ENCODE measurements around the gene OR8D2. TPM values are rescaled to one million over a fixed set of nuclear protein-coding genes. Genes with fewer than 3 reads are reported as not detected.

The OR8D2 gene
- total RNA-seq, 1 donor from 2014 or later: not detected

DNA sequence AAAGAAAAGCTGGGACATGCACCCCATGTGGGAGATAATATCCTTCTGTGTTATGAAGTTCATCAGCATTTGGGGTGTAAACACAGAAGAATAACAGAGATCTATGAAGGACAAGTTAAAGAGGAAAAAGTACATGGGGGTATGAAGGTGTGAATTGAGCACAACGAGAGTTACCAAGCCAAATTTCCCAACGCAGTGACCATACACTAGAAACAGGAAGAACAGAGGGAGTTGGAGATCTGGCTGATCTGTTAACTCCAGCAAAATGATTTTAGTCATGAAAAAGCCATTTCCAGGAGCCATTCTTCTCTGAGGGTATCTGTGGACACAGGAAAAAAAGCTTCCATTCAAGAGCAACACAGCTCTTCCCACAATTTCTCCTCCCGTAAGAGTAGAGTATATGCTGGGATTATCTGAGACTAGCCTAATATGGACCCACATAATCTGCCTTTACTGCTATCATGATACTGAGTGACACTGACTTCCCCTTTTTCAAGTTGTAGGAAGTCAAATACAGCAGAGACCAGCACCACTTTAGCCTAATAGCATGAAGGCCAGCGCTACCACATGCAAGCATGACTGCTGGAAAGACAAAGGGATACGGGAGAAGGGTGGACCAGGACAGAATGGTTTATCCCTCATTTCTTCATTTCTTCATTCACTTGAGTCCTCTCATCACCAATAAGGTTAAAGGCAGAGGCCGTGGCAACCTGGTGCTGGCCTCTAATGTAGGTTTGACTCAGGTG, 19.6 kb upstream of the OR8D2 start:
- TF ChIP-seq, protein P1, sequence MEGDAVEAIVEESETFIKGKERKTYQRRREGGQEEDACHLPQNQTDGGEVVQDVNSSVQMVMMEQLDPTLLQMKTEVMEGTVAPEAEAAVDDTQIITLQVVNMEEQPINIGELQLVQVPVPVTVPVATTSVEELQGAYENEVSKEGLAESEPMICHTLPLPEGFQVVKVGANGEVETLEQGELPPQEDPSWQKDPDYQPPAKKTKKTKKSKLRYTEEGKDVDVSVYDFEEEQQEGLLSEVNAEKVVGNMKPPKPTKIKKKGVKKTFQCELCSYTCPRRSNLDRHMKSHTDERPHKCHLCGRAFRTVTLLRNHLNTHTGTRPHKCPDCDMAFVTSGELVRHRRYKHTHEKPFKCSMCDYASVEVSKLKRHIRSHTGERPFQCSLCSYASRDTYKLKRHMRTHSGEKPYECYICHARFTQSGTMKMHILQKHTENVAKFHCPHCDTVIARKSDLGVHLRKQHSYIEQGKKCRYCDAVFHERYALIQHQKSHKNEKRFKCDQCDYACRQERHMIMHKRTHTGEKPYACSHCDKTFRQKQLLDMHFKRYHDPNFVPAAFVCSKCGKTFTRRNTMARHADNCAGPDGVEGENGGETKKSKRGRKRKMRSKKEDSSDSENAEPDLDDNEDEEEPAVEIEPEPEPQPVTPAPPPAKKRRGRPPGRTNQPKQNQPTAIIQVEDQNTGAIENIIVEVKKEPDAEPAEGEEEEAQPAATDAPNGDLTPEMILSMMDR (IDR thresholded peaks at IDR 0.05; ENCODE audit: partially characterized antibody, unreplicated experiment): no peak
- Mint-ChIP-seq H3K9me3 (ENCODE audit: unreplicated experiment) (peaks cover 1% of the 10 kb centered on the region), H3K27me3 (ENCODE audit: unreplicated experiment) (no peaks in the 10 kb centered on the region), H3K4me1 (ENCODE audit: low read depth, unreplicated experiment) (no peaks in the 10 kb centered on the region), H3K36me3 (ENCODE audit: unreplicated experiment) (no peaks in the 10 kb centered on the region), H3K27ac (ENCODE audit: unreplicated experiment) (no peak overlapping the region), H3K4me3 (ENCODE audit: unreplicated experiment) (no peak overlapping the region)
- no peak for DNase-seq

DNA sequence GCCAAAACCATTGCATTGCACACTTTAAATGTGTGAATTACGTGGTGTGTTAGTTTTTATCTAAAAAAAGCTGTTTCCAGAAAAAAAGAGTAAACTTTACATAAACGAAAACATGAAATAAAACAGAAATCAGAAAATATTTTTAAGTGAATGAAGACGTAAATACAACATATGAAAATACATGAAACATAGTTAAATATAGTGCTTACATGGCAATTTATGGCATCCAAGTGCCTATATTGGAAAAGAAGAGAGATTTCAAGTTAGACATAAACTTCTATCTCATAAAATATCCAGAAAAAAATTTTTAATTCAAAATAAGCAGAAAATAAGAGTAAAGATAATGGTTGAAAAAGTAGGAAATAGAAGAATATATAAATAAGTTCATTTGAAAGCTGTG, 11.9 kb upstream of the OR8D2 start:
- TF ChIP-seq, protein P1 (IDR thresholded peaks at IDR 0.05; ENCODE audit: partially characterized antibody, unreplicated experiment): no peak
- H3K36me3 Mint-ChIP-seq (ENCODE audit: unreplicated experiment): no peaks in the 10 kb centered on the region
- H3K4me1 Mint-ChIP-seq (ENCODE audit: low read depth, unreplicated experiment): no peaks in the 10 kb centered on the region
- no peaks in the 10 kb centered on the region for H3K9me3 Mint-ChIP-seq (ENCODE audit: unreplicated experiment)
- H3K27ac Mint-ChIP-seq (ENCODE audit: unreplicated experiment): no peak overlapping the region
- no peak for DNase-seq
- peaks cover 2% of the 10 kb centered on the region for H3K27me3 Mint-ChIP-seq (ENCODE audit: unreplicated experiment)
- H3K4me3 Mint-ChIP-seq (ENCODE audit: unreplicated experiment): no peak overlapping the region

DNA sequence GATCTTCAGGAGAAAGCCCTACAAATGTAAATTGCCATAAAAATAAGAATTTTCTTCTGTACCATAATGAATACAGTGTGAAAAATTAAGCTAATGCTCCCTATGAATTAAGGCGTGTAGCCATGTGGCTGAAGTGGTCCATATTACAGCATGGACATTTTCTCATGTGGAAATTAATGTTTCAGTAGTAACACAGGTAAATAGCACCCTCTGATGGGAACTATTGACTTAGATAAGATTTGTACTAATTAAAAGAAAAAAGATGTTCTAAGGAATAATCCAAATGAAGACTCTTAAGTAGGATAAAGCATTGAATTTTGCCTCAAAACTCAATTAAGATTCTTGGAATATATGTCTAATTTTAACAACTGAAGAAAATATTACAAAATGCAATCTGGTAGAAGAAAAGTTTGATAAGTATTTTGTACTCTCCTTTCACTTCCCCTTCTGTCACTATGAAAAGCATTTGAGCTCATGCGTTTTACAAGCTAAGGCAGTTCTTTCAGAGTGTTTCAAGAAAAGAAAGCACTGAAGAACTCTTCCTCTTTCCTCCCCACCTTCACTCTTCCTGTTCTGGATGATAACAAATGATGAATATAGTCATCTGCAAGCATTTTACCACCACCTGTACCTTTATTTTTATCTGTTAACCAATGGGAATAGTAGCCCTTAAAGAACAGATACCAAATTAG, 9.9 kb upstream of the OR8D2 start:
- no peaks in the 10 kb centered on the region for H3K4me1 Mint-ChIP-seq (ENCODE audit: low read depth, unreplicated experiment)
- H3K36me3 Mint-ChIP-seq (ENCODE audit: unreplicated experiment): no peaks in the 10 kb centered on the region
- H3K27me3 Mint-ChIP-seq (ENCODE audit: unreplicated experiment): peaks cover 2% of the 10 kb centered on the region
- no peak overlapping the region for H3K27ac Mint-ChIP-seq (ENCODE audit: unreplicated experiment)
- TF ChIP-seq, protein P1 (IDR thresholded peaks at IDR 0.05; ENCODE audit: partially characterized antibody, unreplicated experiment): no peak
- no peaks in the 10 kb centered on the region for H3K9me3 Mint-ChIP-seq (ENCODE audit: unreplicated experiment)
- no peak for DNase-seq
- H3K4me3 Mint-ChIP-seq (ENCODE audit: unreplicated experiment): no peak overlapping the region

DNA sequence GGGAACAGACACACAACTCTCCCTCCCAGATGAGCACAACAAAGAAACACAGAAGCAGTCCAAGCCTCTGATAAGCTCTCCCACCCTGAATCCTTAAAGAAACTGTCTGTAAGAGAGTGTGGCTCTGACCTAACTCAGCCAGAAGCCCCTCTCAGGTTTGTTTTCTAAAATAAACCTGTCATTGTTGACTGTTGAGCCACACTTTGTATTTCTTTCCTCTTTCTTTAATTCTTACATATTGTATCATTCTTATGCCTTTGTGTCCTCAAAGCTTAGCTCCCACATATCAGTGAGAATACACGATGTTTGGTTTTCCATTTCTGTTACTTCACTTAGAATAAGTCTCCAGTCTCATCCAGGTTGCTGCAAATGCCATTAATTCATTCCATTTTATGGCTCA, 7.8 kb upstream of the OR8D2 start:
- no peak overlapping the region for H3K4me3 Mint-ChIP-seq (ENCODE audit: unreplicated experiment)
- H3K36me3 Mint-ChIP-seq (ENCODE audit: unreplicated experiment): no peaks in the 10 kb centered on the region
- TF ChIP-seq, protein P1 (IDR thresholded peaks at IDR 0.05; ENCODE audit: partially characterized antibody, unreplicated experiment): no peak
- peaks cover 2% of the 10 kb centered on the region for H3K27me3 Mint-ChIP-seq (ENCODE audit: unreplicated experiment)
- no peaks in the 10 kb centered on the region for H3K4me1 Mint-ChIP-seq (ENCODE audit: low read depth, unreplicated experiment)
- H3K9me3 Mint-ChIP-seq (ENCODE audit: unreplicated experiment): no peaks in the 10 kb centered on the region
- no peak for DNase-seq
- no peak overlapping the region for H3K27ac Mint-ChIP-seq (ENCODE audit: unreplicated experiment)

DNA sequence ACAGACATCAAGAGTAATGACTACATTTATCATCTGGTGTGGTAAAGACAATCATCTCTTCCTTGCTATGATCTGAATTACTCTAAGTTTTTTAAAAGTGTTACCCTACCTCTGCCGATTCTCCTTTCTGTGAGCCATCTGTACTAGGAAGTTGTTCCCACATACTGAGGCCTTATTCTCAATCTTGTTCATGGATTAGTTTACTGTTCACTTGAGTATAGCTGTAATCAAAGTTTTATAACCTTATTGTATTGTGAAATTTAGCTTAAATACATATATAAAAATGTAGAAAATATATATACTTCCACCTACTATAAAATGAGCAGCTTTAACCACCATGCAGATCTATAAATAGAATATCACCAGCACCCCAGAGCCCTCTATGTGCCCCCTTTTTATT, 2.4 kb upstream of the OR8D2 start:
- no peak for DNase-seq
- Mint-ChIP-seq H3K27ac (ENCODE audit: unreplicated experiment) (no peak overlapping the region), H3K36me3 (ENCODE audit: unreplicated experiment) (no peaks in the 10 kb centered on the region), H3K4me3 (ENCODE audit: unreplicated experiment) (no peak overlapping the region), H3K4me1 (ENCODE audit: low read depth, unreplicated experiment) (no peaks in the 10 kb centered on the region), H3K9me3 (ENCODE audit: unreplicated experiment) (no peaks in the 10 kb centered on the region), H3K27me3 (ENCODE audit: unreplicated experiment) (no peaks in the 10 kb centered on the region)
- TF ChIP-seq, protein P1 (IDR thresholded peaks at IDR 0.05; ENCODE audit: partially characterized antibody, unreplicated experiment): no peak
